VCaP (cell line): ENCODE results near the gene ZNF672.
A peak's percentile ranks its signal among the peaks of the same experiment; 100 is the strongest.

Experiments
- H3K27ac ChIP-seq: fragments of 450-650 bp; 2 replicates; pipeline ENCODE4 v1.5.1; 2017
- CTCF ChIP-seq: fragments of 450-650 bp; conservative IDR thresholded peaks from 2 replicates; pipeline ENCODE4 v1.5.1; 2017; ENCODE audit warnings: mild to moderate bottlenecking, moderate library complexity

ZNF672 gene

DNA sequence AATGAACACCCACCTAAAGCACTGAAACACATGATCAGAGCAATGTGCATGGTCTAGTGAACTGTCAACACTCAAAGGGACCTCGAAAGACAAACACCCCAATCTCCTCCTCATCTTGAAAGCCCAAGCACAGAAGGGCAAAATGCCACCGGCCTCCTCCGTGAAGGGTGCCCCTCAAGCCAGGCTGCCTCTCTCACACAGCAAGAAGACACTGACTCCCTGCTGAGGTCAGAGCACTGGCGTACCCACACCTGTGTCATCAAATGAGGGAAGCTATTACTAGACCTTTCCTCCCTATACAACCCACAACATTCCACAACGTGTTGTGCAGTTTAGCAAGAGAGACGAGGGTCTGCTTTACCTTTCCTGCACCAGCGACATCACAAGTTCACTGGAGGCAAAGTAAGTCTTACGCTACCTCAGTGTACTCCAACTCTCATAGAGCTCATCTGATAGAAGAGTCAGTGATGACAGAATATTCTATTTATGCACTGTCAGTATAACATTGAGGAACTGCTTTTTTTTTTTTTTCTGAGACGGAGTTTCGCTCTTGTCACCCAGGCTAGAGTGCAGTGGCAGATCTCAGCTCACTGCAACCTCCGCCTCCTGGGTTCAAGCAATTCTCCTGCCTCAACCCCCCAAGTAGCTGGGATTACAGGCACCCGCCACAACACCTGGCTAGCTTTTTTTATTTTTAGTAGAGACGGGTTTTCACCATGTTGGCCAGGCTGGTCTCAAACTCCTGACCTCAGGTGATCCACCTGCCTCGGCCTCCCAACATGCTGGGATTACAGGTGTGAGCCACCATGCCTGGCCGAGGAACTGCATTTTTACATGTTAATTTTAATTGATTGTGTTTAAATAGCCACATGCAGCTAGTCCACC lies 15.6 kb upstream of the ZNF672 start:
- no peak for TF ChIP-seq CTCF
- no peak overlapping the region for H3K27ac ChIP-seq

GRCh38 chr1:248823517-248824001 lies 14.5 kb upstream of the ZNF672 start:
- no peak overlapping the region for H3K27ac ChIP-seq
- no peak for TF ChIP-seq CTCF

- TF ChIP-seq CTCF: no peak
- no peak overlapping the region for H3K27ac ChIP-seq
Observed at GRCh38 chr1:248824301-248824700, 13.7 kb upstream of the ZNF672 start.

DNA sequence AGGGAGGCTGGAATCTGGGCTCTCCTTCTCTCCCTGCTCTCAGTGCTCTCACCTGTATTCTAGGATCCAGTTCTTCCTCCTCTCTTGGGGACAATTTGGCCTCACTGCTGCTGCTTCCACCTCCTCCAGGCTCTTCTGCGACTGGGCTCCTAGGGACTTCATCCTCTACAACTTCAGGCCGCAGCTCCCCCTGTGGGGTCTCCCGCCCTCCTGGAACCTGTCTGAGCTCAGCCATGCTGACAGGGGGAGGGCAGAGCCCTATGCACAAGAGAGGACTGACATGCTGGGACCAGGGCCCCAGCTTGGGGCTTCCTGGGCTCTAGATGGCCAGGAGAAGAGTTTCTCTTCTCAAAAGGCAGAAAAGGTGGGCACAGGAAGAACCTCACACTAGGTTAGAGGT lies 13.3 kb upstream of the ZNF672 start:
- peak overlapping the region; percentile 91; the same call in 1 of the 2 replicates for H3K27ac ChIP-seq
- TF ChIP-seq CTCF: no peak

DNA sequence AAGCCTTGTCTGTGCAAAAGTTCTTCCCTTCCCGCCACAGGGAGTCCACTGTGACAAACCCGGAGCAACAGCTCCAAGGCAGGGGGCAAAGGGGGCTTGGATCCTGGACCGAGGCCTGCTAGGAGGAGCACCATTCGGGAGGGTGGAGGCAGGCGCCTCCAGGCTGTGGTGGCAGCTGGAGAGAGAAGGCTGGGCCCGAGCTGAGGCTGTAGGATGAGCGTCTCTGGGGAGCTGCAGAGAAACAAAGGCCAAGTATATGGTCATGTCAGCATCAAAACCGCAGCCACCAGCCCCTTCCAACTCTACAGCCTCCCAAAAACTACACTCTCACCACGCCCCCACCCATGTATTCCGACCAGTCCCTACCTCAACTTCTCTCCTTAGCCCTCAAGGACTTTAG lies 12.9 kb upstream of the ZNF672 start:
- H3K27ac ChIP-seq: peak overlapping the region; percentile 91; the same call in 1 of the 2 replicates

GRCh38 chr1:248825573-248825908 lies 12.5 kb upstream of the ZNF672 start:
- no peak for TF ChIP-seq CTCF
- peak overlapping the region; percentile 91 for H3K27ac ChIP-seq

More for the DNA sequence above, 12.9 kb upstream of the ZNF672 start:
- TF ChIP-seq CTCF: no peak

GRCh38 chr1:248825909-248826760 lies 11.9 kb upstream of the ZNF672 start, which contains the start of gene SH3BP5L:
SH3BP5L (minus strand) TSS chr1:248825915; CDS start chr1:248824935, 980 bp downstream.
- H3K27ac ChIP-seq: peak within 1 kb of the TSS; percentile 91
- TF ChIP-seq CTCF: peak; percentile 79
